K562 (cell line): ENCODE measurements around the gene SH3BGR. TPM values are rescaled to one million over a fixed set of nuclear protein-coding genes. Genes with fewer than 3 reads are reported as not detected.

Experiments
- ATAC-seq: fragments of 200-7000 bp; cut with Tn5 transposase; 3 replicates; pipeline ENCODE4 v1.9.1; 2020; ENCODE audit warnings: moderate library complexity
- BruUV-seq: library from RNA; stranded (reverse); fragments of 400-500 nt; replicated peaks from 2 replicates; lab custom pipeline; 2021; lab: Mats Ljungman, UMichigan
- CTCF ChIA-PET: fragments of 300-600 bp; formaldehyde crosslinking; extraction: SDS; loops from one replicate; lab custom pipeline; 2021; ENCODE audit warnings: low intra/inter-chr PET ratio; lab: Yijun Ruan, JAX
- POLR2A ChIA-PET: fragments of 300-600, 350-650 bp; sonication (Branson Sonifier 250); formaldehyde crosslinking; extraction: SDS; loops from one replicate; lab custom pipeline; 2021; ENCODE audit warnings: antibody characterized with exemption, inconsistent platforms; lab: Yijun Ruan, JAX
- DNase-seq, 4 experiments: peaks; one replicate each; pipeline versions ENCODE4 v3.0.0 to v3.0.0-alpha.2; 2011 to 2018; ENCODE audit warnings: low spot score in 3 of 4, mixed read lengths in 3 of 4; ENCODE audit errors: extremely low read depth in 1 of 4
- FAIRE-seq: peaks from 2 replicates; lab custom pipeline; 2011; peaks lifted over from hg19 to GRCh38; lab: Jason Lieb, UNC
- H2AFZ ChIP-seq: 2 replicates; pipeline ENCODE4 v1.6.0; 2011; ENCODE audit warnings: low read depth, low read length, control low read depth, inconsistent platforms
- H3K27ac ChIP-seq: fragments of 200-600 bp; 3 replicates; pipeline ENCODE4 v1.8.0; 2011; ENCODE audit warnings: low read depth, mild to moderate bottlenecking, control low read depth, inconsistent platforms, low read length, moderate library complexity, mixed read lengths; ENCODE audit errors: extremely low read depth
- H3K27me3 ChIP-seq, 2 experiments: fragments of 300-600 bp in 1 of 2; 2 replicates in 1 of 2; 3 replicates in 1 of 2; pipeline versions ENCODE4 v1.6.0 to v1.8.0; 2011; ENCODE audit warnings: inconsistent platforms in 2 of 2, low read length in 2 of 2, mild to moderate bottlenecking in 1 of 2, mixed read lengths in 1 of 2, moderate library complexity in 1 of 2; ENCODE audit not compliant: control insufficient read depth in 2 of 2, insufficient read depth in 2 of 2
- H3K36me3 ChIP-seq: fragments of 300-600 bp; 3 replicates; pipeline ENCODE4 v1.8.0; 2011; ENCODE audit warnings: mild to moderate bottlenecking, low read length, inconsistent platforms; ENCODE audit not compliant: control insufficient read depth, insufficient read depth
- H3K4me1 ChIP-seq, 2 experiments: fragments of 200-600 bp in 1 of 2; replicated peaks in 1 of 2; 2 replicates in 1 of 2; 3 replicates in 1 of 2; pipeline versions ENCODE4 v1.5.1 to v1.8.0; 2011; ENCODE audit warnings: inconsistent platforms in 2 of 2, low read length in 2 of 2, mild to moderate bottlenecking in 1 of 2, mixed read lengths in 1 of 2, moderate library complexity in 1 of 2; ENCODE audit not compliant: control insufficient read depth in 2 of 2, insufficient read depth in 2 of 2
- H3K4me2 ChIP-seq: 2 replicates; pipeline ENCODE4 v1.6.1; 2011; ENCODE audit warnings: low read length, control low read depth, inconsistent platforms, mixed read lengths; ENCODE audit not compliant: insufficient read depth
- H3K4me3 ChIP-seq: fragments of 200-600 bp; sonication (generic), shearing (Covaris generic); 2 replicates; pipeline ENCODE4 v1.5.1; 2016; ENCODE audit warnings: control low read depth, inconsistent platforms
- H3K79me2 ChIP-seq: fragments of 200-600 bp; 3 replicates; pipeline ENCODE4 v1.8.0; 2011; ENCODE audit warnings: low read length, inconsistent platforms; ENCODE audit not compliant: control insufficient read depth, insufficient read depth
- H3K9ac ChIP-seq, 2 experiments: 2 replicates each; pipeline versions ENCODE4 v1.6.0 to v1.6.1; 2011; ENCODE audit warnings: low read depth in 2 of 2, low read length in 2 of 2, control low read depth in 1 of 2, inconsistent platforms in 1 of 2, mild to moderate bottlenecking in 1 of 2, mixed read lengths in 1 of 2; ENCODE audit not compliant: insufficient read depth in 1 of 2
- H3K9me1 ChIP-seq: one replicate; pipeline ENCODE4 v1.6.0; 2011; ENCODE audit warnings: inconsistent platforms, mild to moderate bottlenecking, low read length, moderate library complexity; ENCODE audit not compliant: control insufficient read depth, insufficient read depth
- H3K9me3 ChIP-seq: replicated peaks from 2 replicates; pipeline ENCODE4 v1.5.1; 2011; ENCODE audit warnings: low read depth, low read length, inconsistent platforms; ENCODE audit not compliant: control insufficient read depth, insufficient read depth
- H4K20me1 ChIP-seq: replicated peaks from 2 replicates; pipeline ENCODE4 v1.6.1; 2011; ENCODE audit warnings: low read length, inconsistent platforms, mixed read lengths; ENCODE audit not compliant: control insufficient read depth, insufficient read depth
- C11orf30 ChIP-seq: fragments of 450-650 bp; IDR thresholded peaks from 2 replicates; pipeline ENCODE4 v1.6.1; 2016; ENCODE audit warnings: low read depth, mild to moderate bottlenecking
- MAFG ChIP-seq: fragments of 450-650 bp; conservative IDR thresholded peaks from 2 replicates; pipeline ENCODE4 v1.6.1; 2016; ENCODE audit warnings: missing genetic modification characterization, missing compliant biosample characterization
- MAFK ChIP-seq: IDR thresholded peaks from 2 replicates; pipeline ENCODE4 v1.6.1; 2011; ENCODE audit warnings: low read length, improper control_type of control experiment
- POLR2H ChIP-seq: IDR thresholded peaks from 2 replicates; pipeline ENCODE4 v1.6.1; 2016; ENCODE audit warnings: missing genetic modification characterization, low read depth, mild to moderate bottlenecking, control low read depth, missing compliant biosample characterization, moderate library complexity
- RNF219 ChIP-seq: fragments of 250-450 bp; sonication (Bioruptor Pico); IDR thresholded peaks from 2 replicates; pipeline ENCODE4 v1.5.0; 2022; ENCODE audit warnings: mild to moderate bottlenecking
- SMARCA5 ChIP-seq: fragments of 450-650 bp; IDR thresholded peaks from 2 replicates; pipeline ENCODE4 v1.6.1; 2016
- ZNF316 ChIP-seq: fragments of 450-650 bp; IDR thresholded peaks from 2 replicates; pipeline ENCODE4 v1.6.1; 2016
- WGBS: fragments of 100-300 bp; shearing (Covaris generic); methylation state at CpG from one replicate; pipeline ENCODE4 v1.1.6; 2016; ENCODE audit warnings: low coverage, mixed read lengths; ENCODE audit not compliant: insufficient coverage; ENCODE audit errors: missing lambda C conversion rate; 5-methylcytosine and 5-hydroxymethylcytosine counted together
- in situ Hi-C: fragments of 300-500 bp; cut with MboI; formaldehyde crosslinking; loops from 4 replicates; pipeline ENCODE4 v1.15.0; 2018; ENCODE audit warnings: inconsistent platforms, mixed read lengths
- intact Hi-C: fragments of 100-400 bp; cut with micrococcal nuclease; formaldehyde crosslinking; loops from 2 replicates; pipeline ENCODE4 v1.14.2; 2022
- polyA plus RNA-seq, 8 experiments: library from polyadenylated mRNA; depleted of rRNA in 4 of 8; stranded (reverse) in 5 of 8; unstranded in 3 of 8; fragments of >200 nt; fragmentation: Nextera tagmentation in 2 of 8; fragmentation: Illumina TruSeq in 1 of 8; extraction: Ambion mirVana in 2 of 8; extraction: Trizol in 1 of 8; gene quantifications; 2 replicates each; pipeline versions ENCODE4 v1.2.1 to v1.2.3, GENCODE V29; 2011 to 2014; ENCODE audit warnings: inconsistent platforms in 1 of 8, missing spikeins in 1 of 8
- total RNA-seq, 7 experiments: library from RNA; depleted of rRNA in 6 of 7; stranded (reverse); fragments of >200 nt in 6 of 7; fragmentation: Illumina TruSeq in 2 of 7; extraction: Trizol in 2 of 7; gene quantifications; 2 replicates each; pipeline versions ENCODE4 v1.2.1 to v1.2.3, GENCODE V29; 2011 to 2021; ENCODE audit warnings: low replicate concordance in 1 of 7
- TF ChIP-seq, protein P1 (sequence below): IDR thresholded peaks from 3 replicates; pipeline ENCODE4 v1.6.1; 2011; ENCODE audit warnings: borderline replicate concordance, mild to moderate bottlenecking, moderate library complexity; ENCODE audit not compliant: insufficient read length; ENCODE audit errors: extremely low read depth

The SH3BGR gene
- total and polyA plus RNA-seq, 9 of the 15 experiments (the other 6 are each of a cell fraction or from before 2014, with no cell fraction given), result 6.6 to 42.9 (median 25.6) TPM

DNA sequence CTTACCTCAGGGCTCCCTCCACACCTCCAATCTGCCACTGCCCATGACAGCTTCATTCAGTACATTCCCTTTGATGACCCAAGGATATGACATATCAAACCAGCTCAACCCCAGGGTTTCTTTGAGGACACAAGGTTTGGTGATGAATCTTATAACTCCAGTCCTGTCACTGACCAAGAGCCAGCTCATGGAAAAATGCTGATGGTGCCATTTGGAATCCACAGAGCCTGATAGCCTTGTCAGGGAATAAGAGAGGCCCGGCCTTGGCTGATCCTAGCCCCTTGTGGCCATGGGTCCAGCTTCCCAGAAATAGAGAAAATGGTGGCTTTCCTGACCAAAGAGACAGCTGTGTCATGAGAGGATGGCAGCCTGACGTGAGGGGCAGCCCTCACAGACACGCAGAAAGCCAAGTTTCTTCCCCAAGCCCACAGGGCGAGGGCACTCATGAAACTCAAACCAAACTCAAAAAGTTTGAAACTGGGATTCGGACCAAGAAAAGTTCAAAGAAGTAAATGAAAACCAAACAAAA, 75.4 kb downstream of the SH3BGR start:
- no peak overlapping the region for H3K9ac ChIP-seq
- POLR2A ChIA-PET, result interaction anchor here (0.7 kb wide), 1 partner anchor 17 kb away, joined by 3 read pairs; no protein-coding TSS in a partner anchor
- BruUV-seq, result no TSS peak
- no peak overlapping the region for H3K4me2 ChIP-seq
- DNase-seq, result no peak
- no peak for ATAC-seq
- no peaks in the 10 kb centered on the region for H3K9me1 ChIP-seq
- H3K9me3 ChIP-seq, result no peaks in the 10 kb centered on the region
- H3K27ac ChIP-seq, result no peak overlapping the region
- TF ChIP-seq RNF219 (CRISPR knock-in tag) (no peak), SMARCA5 (no peak), MAFG (peak; percentile 37; the same call in 1 of the 2 replicates), ZNF316 (peak; percentile 61), MAFK (peak; percentile 18; the same call in 1 of the 2 replicates), C11orf30 (peak; percentile 46; the same call in 1 of the 2 replicates), POLR2H (no peak)
- TF ChIP-seq, protein P1, sequence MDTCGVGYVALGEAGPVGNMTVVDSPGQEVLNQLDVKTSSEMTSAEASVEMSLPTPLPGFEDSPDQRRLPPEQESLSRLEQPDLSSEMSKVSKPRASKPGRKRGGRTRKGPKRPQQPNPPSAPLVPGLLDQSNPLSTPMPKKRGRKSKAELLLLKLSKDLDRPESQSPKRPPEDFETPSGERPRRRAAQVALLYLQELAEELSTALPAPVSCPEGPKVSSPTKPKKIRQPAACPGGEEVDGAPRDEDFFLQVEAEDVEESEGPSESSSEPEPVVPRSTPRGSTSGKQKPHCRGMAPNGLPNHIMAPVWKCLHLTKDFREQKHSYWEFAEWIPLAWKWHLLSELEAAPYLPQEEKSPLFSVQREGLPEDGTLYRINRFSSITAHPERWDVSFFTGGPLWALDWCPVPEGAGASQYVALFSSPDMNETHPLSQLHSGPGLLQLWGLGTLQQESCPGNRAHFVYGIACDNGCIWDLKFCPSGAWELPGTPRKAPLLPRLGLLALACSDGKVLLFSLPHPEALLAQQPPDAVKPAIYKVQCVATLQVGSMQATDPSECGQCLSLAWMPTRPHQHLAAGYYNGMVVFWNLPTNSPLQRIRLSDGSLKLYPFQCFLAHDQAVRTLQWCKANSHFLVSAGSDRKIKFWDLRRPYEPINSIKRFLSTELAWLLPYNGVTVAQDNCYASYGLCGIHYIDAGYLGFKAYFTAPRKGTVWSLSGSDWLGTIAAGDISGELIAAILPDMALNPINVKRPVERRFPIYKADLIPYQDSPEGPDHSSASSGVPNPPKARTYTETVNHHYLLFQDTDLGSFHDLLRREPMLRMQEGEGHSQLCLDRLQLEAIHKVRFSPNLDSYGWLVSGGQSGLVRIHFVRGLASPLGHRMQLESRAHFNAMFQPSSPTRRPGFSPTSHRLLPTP, result no peak
- TF ChIP-seq, all 486 proteins: peak for 4
- FAIRE-seq, result no peak
- no peaks in the 10 kb centered on the region for H3K36me3 ChIP-seq
- H3K4me1 ChIP-seq, result no peaks in the 10 kb centered on the region
- no peak overlapping the region for H3K4me3 ChIP-seq
- 0% methylated on average over 5 of the region's 5 CpGs for WGBS
- peaks cover 17 to 48% of the 10 kb centered on the region in 2 experiments; a peak in 4 of 5 replicates for H3K27me3 ChIP-seq
- intact Hi-C loops, result no loop called here
- no peak overlapping the region for H2AFZ ChIP-seq
- CTCF ChIA-PET, result no interaction called here
- in situ Hi-C loops, result loop anchor here (10.0 kb wide), 1 partner anchor 598 kb away; no protein-coding TSS in a partner anchor
- no peaks in the 10 kb centered on the region for H3K79me2 ChIP-seq
- 0 out of 2 replicates have a peak, but pooled peaks cover 4% of the 10 kb centered on the region for H4K20me1 ChIP-seq
